Measurements from ENCODE around the gene MBD1.

The MBD1 gene

GRCh38 chr18:50273203-50274043 lies 7.9 kb downstream of the MBD1 start:
- no peak overlapping the region for H3K4me3 ChIP-seq (ENCODE audit: low read depth, low read length)
- TF ChIP-seq CTCF (IDR thresholded peaks at IDR 0.05; ENCODE audit: control insufficient read depth, extremely low read depth, insufficient read depth), result no peak
- DNase-seq (ENCODE audit: low read depth), result no peak

DNA sequence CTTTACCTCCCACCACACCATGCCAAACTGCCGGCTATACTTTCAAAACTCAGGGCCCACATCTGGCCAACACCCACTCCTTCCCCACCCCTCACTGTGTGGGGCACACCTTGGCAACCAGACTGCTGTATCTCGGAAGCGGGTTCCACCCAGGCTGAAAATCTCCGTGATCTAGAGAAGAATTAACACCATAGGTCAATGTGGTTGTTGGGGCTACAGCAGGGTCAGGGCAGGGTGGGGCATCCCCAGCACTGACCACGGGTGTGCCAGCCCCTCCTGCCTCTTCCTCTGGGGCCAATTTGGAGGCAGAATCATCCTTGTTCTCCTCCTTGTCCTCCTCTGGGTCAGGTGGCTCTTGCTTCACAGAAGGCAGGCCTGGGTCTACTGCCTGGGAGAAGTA lies 8.8 kb downstream of the MBD1 start:
- DNase-seq (ENCODE audit: low read depth), result no peak
- H3K4me3 ChIP-seq (ENCODE audit: low read depth, low read length), result no peak overlapping the region
- no peak for TF ChIP-seq CTCF (IDR thresholded peaks at IDR 0.05; ENCODE audit: control insufficient read depth, extremely low read depth, insufficient read depth)

GRCh38 chr18:50268022-50268747 lies 13.1 kb downstream of the MBD1 start:
- TF ChIP-seq CTCF (IDR thresholded peaks at IDR 0.05; ENCODE audit: control insufficient read depth, extremely low read depth, insufficient read depth), result peak; percentile 53
- H3K4me3 ChIP-seq (ENCODE audit: low read depth, low read length), result no peak overlapping the region
- no peak for DNase-seq (ENCODE audit: low read depth)

- TF ChIP-seq CTCF (IDR thresholded peaks at IDR 0.05; ENCODE audit: control insufficient read depth, extremely low read depth, insufficient read depth), result no peak
- DNase-seq (ENCODE audit: low read depth), result peak; percentile 19
- peak within 1 kb of the TSS; percentile 73 for H3K4me3 ChIP-seq (ENCODE audit: low read depth, low read length)
Measured at GRCh38 chr18:50266248-50266704, 15.0 kb downstream of the MBD1 start, which contains the start of gene CFAP53. Gene CFAP53 (minus strand): TSS chr18:50266495. CDS start chr18:50266404, 91 bp downstream.

DNA sequence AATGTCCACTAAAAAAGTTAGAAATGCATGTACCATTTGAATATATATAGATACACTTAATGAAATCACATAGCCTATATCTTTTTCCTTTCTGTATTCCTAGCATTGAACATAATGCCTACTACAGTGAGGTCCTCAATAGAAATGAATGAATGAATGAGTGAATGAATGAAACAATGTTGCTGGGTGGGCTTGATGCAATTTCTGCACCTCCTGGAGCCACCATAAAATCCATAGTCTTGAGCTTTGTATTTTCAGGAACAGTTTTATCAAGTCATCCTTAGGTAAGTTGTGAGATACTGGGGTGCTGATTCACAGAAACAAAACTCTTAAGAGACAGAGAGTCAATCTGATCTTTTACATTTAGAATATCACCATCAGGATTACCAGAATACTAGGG lies 18.3 kb downstream of the MBD1 start:
- TF ChIP-seq CTCF (IDR thresholded peaks at IDR 0.05; ENCODE audit: control insufficient read depth, extremely low read depth, insufficient read depth), result no peak
- no peak for DNase-seq (ENCODE audit: low read depth)
- H3K4me3 ChIP-seq (ENCODE audit: low read depth, low read length), result no peak overlapping the region

GRCh38 chr18:50250935-50251334 lies 30.4 kb downstream of the MBD1 start:
- H3K4me3 ChIP-seq (ENCODE audit: low read depth, low read length), result no peak overlapping the region
- no peak for TF ChIP-seq CTCF (IDR thresholded peaks at IDR 0.05; ENCODE audit: control insufficient read depth, extremely low read depth, insufficient read depth)
- no peak for DNase-seq (ENCODE audit: low read depth)
